Stimulated activated CD8-positive, alpha-beta memory T cell treated with anti-CD3 and anti-CD28 coated beads, Interleukin-4, amount 100 ng/mL, for 48 hours (primary cell): ENCODE results near the gene KIF16B.
"Not testable (repeated sequence)": the region's sequence is repeated elsewhere in the genome, so short reads cannot be mapped to it uniquely, and the experiment has no call there.

Experiments
- DNase-seq: peaks from one replicate; pipeline ENCODE4 v3.0.0-alpha.2; 2020

The KIF16B gene

DNA sequence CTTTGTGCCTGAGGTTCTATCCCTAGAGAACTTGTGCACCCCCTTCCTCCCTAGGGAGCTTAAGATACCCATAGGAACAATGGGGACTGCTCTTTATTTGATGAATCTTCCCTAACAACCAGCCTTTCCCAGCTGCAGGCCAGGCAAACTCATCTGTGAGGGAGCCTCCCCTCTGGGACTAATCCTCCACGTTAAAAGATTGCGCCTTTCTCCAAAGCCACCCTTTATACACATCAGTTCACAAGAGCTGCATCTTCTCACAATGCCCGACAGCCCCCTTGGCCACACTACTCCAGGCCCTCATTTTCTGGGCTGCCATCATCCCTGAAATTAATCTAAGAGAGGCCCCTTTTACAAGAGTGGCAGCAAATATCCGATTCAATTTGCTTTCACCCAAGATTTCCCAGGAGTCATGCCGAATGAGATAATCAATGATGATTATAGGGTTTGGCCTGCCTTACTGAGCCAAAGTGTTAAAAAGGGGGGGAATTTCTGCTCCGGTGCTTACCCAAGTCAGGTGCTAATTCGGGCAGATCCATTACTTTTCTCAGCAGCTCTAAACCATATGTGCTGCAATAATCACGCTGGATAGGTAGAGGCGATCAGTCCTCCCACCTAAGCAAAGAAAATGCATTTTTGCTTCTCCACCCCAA is 336.5 kb downstream of the KIF16B start:
- DNase-seq, result no peak

- DNase-seq, result no peak
Measured at GRCh38 chr20:16230402-16230801, 342.8 kb downstream of the KIF16B start.

- no peak for DNase-seq
Measured at GRCh38 chr20:16229813-16230212, 343.4 kb downstream of the KIF16B start.

DNA sequence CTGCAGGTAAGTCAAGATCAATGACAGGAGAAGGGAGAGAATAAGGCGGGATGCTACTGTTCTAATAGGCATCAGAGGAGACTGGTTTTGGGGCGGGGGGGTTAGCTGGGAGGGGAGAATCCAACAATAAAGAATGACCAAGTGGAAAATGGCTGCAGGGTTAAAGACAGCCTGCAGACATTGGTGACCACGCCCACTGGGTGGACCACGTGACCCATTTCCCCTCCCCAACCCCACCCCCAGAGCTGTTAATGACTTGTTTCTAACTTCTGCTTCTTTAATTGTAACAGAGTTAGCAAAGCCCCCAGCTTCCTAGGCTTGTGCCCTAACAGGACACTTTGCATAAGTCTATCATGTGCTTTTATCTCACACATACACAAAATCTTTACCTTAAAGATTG is 344.5 kb downstream of the KIF16B start:
- no peak for DNase-seq

DNA sequence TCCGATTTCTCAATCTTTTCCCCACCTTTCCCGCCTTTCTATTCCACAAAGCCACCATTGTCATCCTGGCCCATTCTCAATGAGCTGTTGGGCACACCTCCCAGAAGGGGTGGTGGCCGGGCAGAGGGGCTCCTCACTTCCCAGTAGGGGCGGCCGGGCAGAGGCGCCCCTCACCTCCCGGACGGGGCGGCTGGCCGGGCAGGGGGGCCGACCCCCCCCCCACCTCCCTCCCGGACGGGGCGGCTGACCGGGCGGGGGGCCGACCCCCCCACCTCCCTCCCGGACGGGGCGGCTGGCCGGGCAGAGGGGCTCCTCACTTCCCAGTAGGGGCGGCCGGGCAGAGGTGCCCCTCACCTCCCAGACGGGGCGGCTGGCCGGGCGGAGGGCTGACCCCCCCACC is 346.3 kb downstream of the KIF16B start:
- not testable (repeated sequence) for DNase-seq

GRCh38 chr20:16224836-16225235 is 348.4 kb downstream of the KIF16B start:
- no peak for DNase-seq

GRCh38 chr20:16222859-16223411 is 350.3 kb downstream of the KIF16B start:
- DNase-seq, result no peak
